Sigmoid colon (tissue), 7 donors: ENCODE results near the gene BDKRB2. TPM values are rescaled to one million over a fixed set of nuclear protein-coding genes. Genes with fewer than 3 reads are reported as not detected.

ENCODE experiments used
- DNase-seq: peaks from one replicate; pipeline ENCODE4 v3.0.0-alpha.2; 2019
- H3K27ac ChIP-seq, 4 donors: fragments of 200-600 bp; sonication (generic); one replicate each; pipeline ENCODE4 v1.5.1; 2016 to 2019; ENCODE audit warnings: mild to moderate bottlenecking in 1 of 4
- H3K27me3 ChIP-seq, 3 donors: fragments of 200-600 bp; sonication (generic); one replicate each; pipeline ENCODE4 v1.5.1; 2019; ENCODE audit warnings: mild to moderate bottlenecking in 1 of 3
- H3K36me3 ChIP-seq, 4 donors: fragments of 200-600 bp; sonication (generic); one replicate each; pipeline ENCODE4 v1.5.1; 2016 to 2019
- H3K4me1 ChIP-seq, 4 donors: fragments of 200-600 bp; sonication (generic); one replicate each; pipeline ENCODE4 v1.5.1; 2017 to 2019
- H3K4me3 ChIP-seq, 4 donors: fragments of 200-600 bp; sonication (generic); one replicate each; pipeline ENCODE4 v1.5.1; 2017 to 2019; ENCODE audit warnings: mild to moderate bottlenecking in 2 of 4, moderate library complexity in 1 of 4
- H3K9me3 ChIP-seq, 4 donors: fragments of 200-600 bp in 3 of 4; sonication (generic) in 3 of 4; one replicate each; pipeline versions ENCODE4 v1.5.1 to v1.6.1; 2013 to 2019
- CTCF ChIP-seq, 4 experiments: fragments of 450-650 bp in 3 of 4; fragments of 200-600 bp in 1 of 4; IDR thresholded peaks; one replicate each; pipeline ENCODE4 v1.5.1; 2016 to 2019; ENCODE audit warnings: antibody characterized with exemption in 4 of 4, mild to moderate bottlenecking in 3 of 4, moderate library complexity in 2 of 4
- EP300 ChIP-seq, 4 donors: sonication (generic); formaldehyde crosslinking; IDR thresholded peaks; one replicate each; pipeline ENCODE4 v1.6.1; 2017; ENCODE audit warnings: antibody characterized with exemption in 4 of 4
- POLR2A ChIP-seq, 2 donors: fragments of 450-650 bp; IDR thresholded peaks; one replicate each; pipeline ENCODE4 v1.6.1; 2016; ENCODE audit warnings: antibody characterized with exemption in 2 of 2, mild to moderate bottlenecking in 2 of 2, moderate library complexity in 2 of 2
- POLR2AphosphoS5 ChIP-seq, 4 donors: sonication (generic); formaldehyde crosslinking; IDR thresholded peaks; one replicate each; pipeline ENCODE4 v1.6.1; 2017; ENCODE audit warnings: antibody characterized with exemption in 4 of 4
- WGBS, 2 donors: extraction: QIAGEN DNeasy Blood & Tissue Kit; methylation state at CpG; one replicate each; pipeline ENCODE4 v1.1.7; 2013; 5-methylcytosine and 5-hydroxymethylcytosine counted together
- intact Hi-C: fragments of 100-400 bp; cut with DNase I; formaldehyde crosslinking; loops from one replicate; pipeline ENCODE4 v1.15.1; 2023
- polyA plus RNA-seq, 3 donors: library from polyadenylated mRNA; stranded (reverse); fragments of 200-250 nt; gene quantifications; one replicate each; pipeline ENCODE4 v1.2.3, GENCODE V29; 2013
- total RNA-seq, 4 donors: library from RNA; depleted of rRNA; stranded (reverse); fragments of >200 nt; gene quantifications; one replicate each; pipeline ENCODE4 v1.1.0, GENCODE V29; 2016
- donor health status: healthy with polysubstance abuse.
- donor health status: Bipolar disorder and iron deficiency.
- donor health status: healthy.

Gene BDKRB2
- total and polyA plus RNA-seq, 7 donors: 1.8 to 10.8 (median 4.5) TPM

- Histone ChIP-seq H3K27ac (peak overlapping the region; percentile 79 to 90 (median 84)), H3K36me3 (no peaks in the 10 kb centered on the region), H3K9me3 (no peaks in the 10 kb centered on the region), H3K27me3 (no peaks in the 10 kb centered on the region), H3K4me1 (peaks cover 0 to 66% (median 59%) of the 10 kb centered on the region in 4 donors), H3K4me3 (no peak overlapping the region)
- WGBS, 2 donors: 71 to 83% methylated on average over 9 of the region's 9 CpGs
- peak; percentile 82 for DNase-seq
- intact Hi-C loops: no loop called here
- peak in 3 of 4 donors; percentile 56 to 82 (median 60) for TF ChIP-seq POLR2AphosphoS5 (IDR thresholded peaks at IDR 0.05)
- no peak for TF ChIP-seq CTCF (IDR thresholded peaks at IDR 0.05)
- no peak for TF ChIP-seq POLR2A (IDR thresholded peaks at IDR 0.05)
- peak in 1 of 4 donors; percentile 79 for TF ChIP-seq EP300 (IDR thresholded peaks at IDR 0.05)
Observed at GRCh38 chr14:96252999-96253539, 48.4 kb downstream of the BDKRB2 start.

- H3K27ac ChIP-seq: peak overlapping the region; percentile 79 to 90 (median 84)
- WGBS, 2 donors: 80 to 89% methylated on average over 11 of the region's 11 CpGs
- no peak for TF ChIP-seq CTCF (IDR thresholded peaks at IDR 0.05)
- peak; percentile 69 to 97 (median 93) for TF ChIP-seq POLR2AphosphoS5 (IDR thresholded peaks at IDR 0.05)
- peak; percentile 20 to 96 (median 89) for TF ChIP-seq EP300 (IDR thresholded peaks at IDR 0.05)
- H3K36me3 ChIP-seq: no peaks in the 10 kb centered on the region
- no peaks in the 10 kb centered on the region for H3K27me3 ChIP-seq
- H3K9me3 ChIP-seq: no peaks in the 10 kb centered on the region
- no peak overlapping the region for H3K4me3 ChIP-seq
- peak; percentile 79 for DNase-seq
- peaks cover 0 to 52% (median 45%) of the 10 kb centered on the region in 4 donors for H3K4me1 ChIP-seq
- intact Hi-C loops: loop anchor here (1.0 to 2.0 kb wide), 2 partner anchors 50 to 149 kb away; partner anchors contain the start of gene BDKRB2
Observed at GRCh38 chr14:96254687-96255086, 50.0 kb downstream of the BDKRB2 start.

DNA sequence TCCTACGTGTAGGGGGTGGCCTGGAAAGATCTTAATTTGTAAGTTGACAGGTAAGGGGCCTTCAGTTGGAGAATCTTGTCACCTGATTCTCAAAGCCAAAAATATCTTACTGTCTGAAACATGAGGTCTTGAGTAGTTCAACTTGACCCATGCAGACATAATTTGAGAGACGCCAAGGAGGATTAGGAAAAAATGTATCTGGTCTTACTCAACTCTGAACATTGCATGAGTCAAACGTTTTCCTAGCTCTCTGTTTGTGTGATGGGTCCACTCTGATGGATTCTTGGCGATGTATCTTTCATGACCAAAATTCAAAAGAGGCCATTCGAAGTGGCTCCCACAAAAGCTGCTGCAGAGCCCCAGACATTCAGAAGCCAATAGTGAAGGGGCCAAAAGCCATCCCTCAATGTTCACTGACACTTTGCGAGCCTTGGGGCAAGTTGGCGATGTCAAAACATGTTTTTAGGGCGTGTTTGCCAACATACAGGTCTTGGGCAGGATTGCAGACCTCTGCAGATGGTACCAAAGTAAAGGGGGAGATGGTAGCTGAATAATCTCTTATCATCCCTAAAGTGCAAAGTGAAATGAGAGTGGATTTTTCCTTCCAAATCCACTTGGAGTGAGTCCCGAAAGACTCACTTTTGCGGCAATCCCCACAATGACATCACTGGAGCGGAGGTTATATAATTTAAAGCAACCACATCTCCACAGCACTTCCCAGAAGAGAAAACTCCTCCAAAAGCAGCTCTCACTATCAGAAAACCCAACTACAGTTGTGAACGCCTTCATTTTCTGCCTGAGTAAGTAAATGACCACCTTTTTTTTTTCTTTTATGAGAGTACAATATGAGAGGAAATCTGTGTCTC is 51.1 kb downstream of the BDKRB2 start, which contains the start of gene BDKRB1:
Gene BDKRB1, plus strand, starts transcription at position 710 of the 866 bp plus-strand sequence. CDS start 7,473 bp downstream, outside the sequence.
- Histone ChIP-seq H3K27ac (peak within 1 kb of the TSS; percentile 79 to 90 (median 84)), H3K27me3 (no peaks in the 10 kb centered on the region), H3K36me3 (no peaks in the 10 kb centered on the region), H3K4me3 (no peak within 1 kb of the TSS), H3K9me3 (no peaks in the 10 kb centered on the region), H3K4me1 (peaks cover 0 to 49% (median 43%) of the 10 kb centered on the region in 4 donors)
- intact Hi-C loops: loop anchor here (1.0 to 2.0 kb wide), 2 partner anchors 51 to 150 kb away; partner anchors contain the start of gene BDKRB2
- WGBS, 2 donors: 62 to 65% methylated on average over 12 of the region's 12 CpGs
- TF ChIP-seq EP300 (IDR thresholded peaks at IDR 0.05) (peak in 3 of 4 donors; percentile 69 to 91 (median 88)), POLR2A (IDR thresholded peaks at IDR 0.05) (no peak), POLR2AphosphoS5 (IDR thresholded peaks at IDR 0.05) (peak; percentile 74 to 95 (median 93))
- no peak for DNase-seq

GRCh38 chr14:96256407-96256806 is 51.8 kb downstream of the BDKRB2 start:
- Histone ChIP-seq H3K4me3 (no peak overlapping the region), H3K36me3 (no peaks in the 10 kb centered on the region), H3K27ac (peak overlapping the region; percentile 79 to 90 (median 84)), H3K9me3 (no peaks in the 10 kb centered on the region), H3K4me1 (peaks cover 0 to 51% (median 46%) of the 10 kb centered on the region in 4 donors), H3K27me3 (no peaks in the 10 kb centered on the region)
- no peak for DNase-seq
- peak in 1 of 4 donors; percentile 12 for TF ChIP-seq EP300 (IDR thresholded peaks at IDR 0.05)
- no peak for TF ChIP-seq POLR2A (IDR thresholded peaks at IDR 0.05)
- TF ChIP-seq CTCF (IDR thresholded peaks at IDR 0.05): no peak
- TF ChIP-seq POLR2AphosphoS5 (IDR thresholded peaks at IDR 0.05): peak in 2 of 4 donors; percentile 11 to 46
- 39 to 70% methylated on average over 4 of the region's 4 CpGs for WGBS, 2 donors
- intact Hi-C loops: no loop called here

DNA sequence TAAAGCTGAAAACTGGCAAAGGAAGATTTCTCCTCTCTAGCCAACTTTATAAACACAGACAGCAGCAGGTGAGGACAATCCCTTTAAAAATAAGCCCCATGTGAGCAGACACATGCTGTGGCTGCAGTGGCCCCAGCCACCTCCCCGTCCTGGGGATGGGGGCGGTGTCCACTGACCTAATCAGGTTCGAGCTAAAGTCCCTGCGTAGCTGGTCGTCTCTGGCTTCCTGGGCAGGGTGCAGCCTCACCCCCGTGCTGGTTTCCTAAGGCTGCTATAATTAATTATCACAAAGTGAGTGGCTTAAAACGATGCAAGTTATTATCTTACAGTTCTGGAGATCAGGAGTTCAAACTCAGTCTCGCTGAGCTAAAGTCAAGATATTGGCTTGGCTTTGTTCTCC is 52.4 kb downstream of the BDKRB2 start:
- intact Hi-C loops: no loop called here
- Histone ChIP-seq H3K27me3 (no peaks in the 10 kb centered on the region), H3K9me3 (no peaks in the 10 kb centered on the region), H3K27ac (peak overlapping the region; percentile 79 to 90 (median 84)), H3K36me3 (no peaks in the 10 kb centered on the region), H3K4me1 (peaks cover 0 to 56% (median 51%) of the 10 kb centered on the region in 4 donors), H3K4me3 (no peak overlapping the region)
- WGBS, 2 donors: 72 to 81% methylated on average over 8 of the region's 8 CpGs
- TF ChIP-seq EP300 (IDR thresholded peaks at IDR 0.05) (no peak), POLR2A (IDR thresholded peaks at IDR 0.05) (no peak), POLR2AphosphoS5 (IDR thresholded peaks at IDR 0.05) (no peak), CTCF (IDR thresholded peaks at IDR 0.05) (no peak)
- no peak for DNase-seq
